Activated naive CD4-positive, alpha-beta T cell (primary cell): ENCODE data around the gene POLR2L.
A peak's percentile ranks its signal among the peaks of the same experiment; 100 is the strongest.

Experiments used
- DNase-seq, 4 experiments: peaks; one replicate each; lab custom pipeline; 2025; lab: John Stamatoyannopoulos, UW

POLR2L gene

GRCh38 chr11:826836-827145 is 15.5 kb downstream of the POLR2L start:
- DNase-seq = no peak

- DNase-seq = no peak
Observed at GRCh38 chr11:826227-826621, 16.1 kb downstream of the POLR2L start.

- DNase-seq = no peak
Observed at GRCh38 chr11:825366-826226, 16.7 kb downstream of the POLR2L start.

- no peak for DNase-seq
Observed at GRCh38 chr11:824942-825341, 17.4 kb downstream of the POLR2L start.

- DNase-seq = no peak
Observed at GRCh38 chr11:824292-824880, 17.9 kb downstream of the POLR2L start.

GRCh38 chr11:823441-824291 is 18.7 kb downstream of the POLR2L start:
- DNase-seq = no peak

GRCh38 chr11:821512-822371 is 20.6 kb downstream of the POLR2L start:
- no peak for DNase-seq

GRCh38 chr11:820655-821511 is 21.4 kb downstream of the POLR2L start:
- no peak for DNase-seq

GRCh38 chr11:819943-820649 is 22.2 kb downstream of the POLR2L start:
- peak; percentile 66 to 97 (median 86) for DNase-seq

- DNase-seq = peak; percentile 66 to 89 (median 80)
Observed at GRCh38 chr11:819129-819931, 23.0 kb downstream of the POLR2L start.

GRCh38 chr11:818396-819128 is 23.8 kb downstream of the POLR2L start, which contains the start of gene PNPLA2:
Gene PNPLA2 (plus strand): TSS chr11:818914. CDS start chr11:819719, 805 bp downstream.
- DNase-seq = no peak

GRCh38 chr11:816433-816779 is 25.9 kb downstream of the POLR2L start:
- no peak for DNase-seq

- no peak for DNase-seq
Observed at GRCh38 chr11:815675-816432, 26.5 kb downstream of the POLR2L start.

- no peak for DNase-seq
Observed at GRCh38 chr11:813456-814096, 28.8 kb downstream of the POLR2L start.

GRCh38 chr11:813072-813455 is 29.3 kb downstream of the POLR2L start:
- no peak for DNase-seq

- DNase-seq = no peak
Observed at GRCh38 chr11:812390-812789, 29.9 kb downstream of the POLR2L start.

- no peak for DNase-seq
Observed at GRCh38 chr11:811446-812245, 30.7 kb downstream of the POLR2L start.
